T follicular helper cell (primary cell): ENCODE data around the gene HOXD12.
A peak's percentile ranks its signal among the peaks of the same experiment; 100 is the strongest.

Source experiments
- DNase-seq: peaks from one replicate; pipeline ENCODE4 v3.0.0-alpha.2; 2020; ENCODE audit warnings: low read depth

The HOXD12 gene

DNA sequence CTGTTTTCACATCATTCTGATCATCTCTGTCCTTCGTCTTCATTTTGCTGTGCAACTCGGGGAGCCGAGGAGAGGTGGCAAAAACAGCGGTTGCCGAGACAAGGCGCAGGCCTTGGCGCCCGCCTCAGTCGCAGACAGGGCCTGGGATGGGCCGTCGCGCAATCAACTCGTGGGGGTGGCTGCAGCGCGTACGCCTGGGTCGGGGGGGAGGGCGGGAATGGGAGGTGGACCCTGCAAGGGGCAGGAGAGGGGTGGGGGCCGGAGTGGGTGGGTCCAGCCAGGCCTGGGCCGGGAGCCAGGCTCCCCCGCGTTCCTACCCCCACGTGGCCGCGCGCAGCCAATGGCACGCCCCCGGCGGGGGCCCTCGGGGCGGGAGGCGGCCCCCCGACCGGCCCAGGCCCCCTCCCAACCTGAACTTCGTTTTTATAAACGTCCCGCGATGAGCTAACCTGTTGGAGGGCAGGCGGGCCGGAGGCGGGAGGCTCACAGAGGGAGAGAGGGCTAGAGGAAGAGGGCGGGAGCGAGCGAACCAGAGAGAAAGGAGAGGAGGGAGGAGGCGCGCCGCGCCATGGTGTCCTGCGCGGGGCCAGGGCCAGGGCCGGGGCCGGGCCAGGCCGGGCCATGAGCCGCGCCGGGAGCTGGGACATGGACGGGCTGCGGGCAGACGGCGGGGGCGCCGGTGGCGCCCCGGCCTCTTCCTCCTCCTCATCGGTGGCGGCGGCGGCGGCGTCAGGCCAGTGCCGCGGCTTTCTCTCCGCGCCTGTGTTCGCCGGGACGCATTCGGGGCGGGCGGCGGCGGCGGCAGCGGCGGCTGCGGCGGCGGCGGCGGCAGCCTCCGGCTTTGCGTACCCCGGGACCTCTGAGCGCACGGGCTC lies 7.1 kb upstream of the HOXD12 start, which contains the start of gene HOXD13:
Gene HOXD13 (plus strand): TSS at position 452 of the 875 bp plus-strand sequence. CDS start 170 bp downstream, at position 622.
- DNase-seq, result no peak

DNA sequence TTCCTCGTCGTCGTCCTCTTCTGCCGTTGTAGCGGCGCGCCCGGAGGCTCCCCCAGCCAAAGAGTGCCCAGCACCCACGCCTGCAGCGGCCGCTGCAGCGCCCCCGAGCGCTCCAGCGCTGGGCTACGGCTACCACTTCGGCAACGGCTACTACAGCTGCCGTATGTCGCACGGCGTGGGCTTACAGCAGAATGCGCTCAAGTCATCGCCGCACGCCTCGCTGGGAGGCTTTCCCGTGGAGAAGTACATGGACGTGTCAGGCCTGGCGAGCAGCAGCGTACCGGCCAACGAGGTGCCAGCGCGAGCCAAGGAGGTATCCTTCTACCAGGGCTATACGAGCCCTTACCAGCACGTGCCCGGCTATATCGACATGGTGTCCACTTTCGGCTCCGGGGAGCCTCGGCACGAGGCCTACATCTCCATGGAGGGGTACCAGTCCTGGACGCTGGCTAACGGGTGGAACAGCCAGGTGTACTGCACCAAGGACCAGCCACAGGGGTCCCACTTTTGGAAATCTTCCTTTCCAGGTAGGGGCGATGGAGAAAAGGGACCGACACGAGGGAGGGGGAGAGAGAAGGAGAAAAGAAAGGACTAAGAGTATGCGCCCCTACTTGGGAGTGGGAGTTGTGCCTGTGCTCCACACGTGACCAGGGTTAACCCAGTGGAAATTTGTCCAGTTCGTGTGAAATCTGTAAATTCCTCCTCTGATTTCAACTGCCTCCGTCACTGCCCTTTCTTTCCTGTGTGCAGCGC lies 6.3 kb upstream of the HOXD12 start:
- no peak for DNase-seq

DNA sequence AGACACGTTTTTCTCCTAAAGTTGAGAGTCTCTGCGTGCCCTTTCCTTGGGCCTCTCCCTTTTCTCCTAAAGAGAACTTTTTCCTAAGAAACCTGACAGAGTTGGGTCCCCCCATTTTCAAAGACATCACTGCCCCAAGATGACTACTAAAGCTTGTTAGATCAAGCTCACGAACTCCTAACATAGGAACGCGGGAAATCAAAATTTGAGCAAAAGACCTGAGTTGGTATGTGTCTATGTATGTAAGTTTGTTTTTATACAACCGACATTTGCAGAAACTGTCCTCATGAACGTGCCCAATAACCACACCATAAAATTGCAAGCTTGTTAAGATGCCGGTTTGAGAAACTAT lies 5.7 kb upstream of the HOXD12 start:
- DNase-seq, result no peak

DNA sequence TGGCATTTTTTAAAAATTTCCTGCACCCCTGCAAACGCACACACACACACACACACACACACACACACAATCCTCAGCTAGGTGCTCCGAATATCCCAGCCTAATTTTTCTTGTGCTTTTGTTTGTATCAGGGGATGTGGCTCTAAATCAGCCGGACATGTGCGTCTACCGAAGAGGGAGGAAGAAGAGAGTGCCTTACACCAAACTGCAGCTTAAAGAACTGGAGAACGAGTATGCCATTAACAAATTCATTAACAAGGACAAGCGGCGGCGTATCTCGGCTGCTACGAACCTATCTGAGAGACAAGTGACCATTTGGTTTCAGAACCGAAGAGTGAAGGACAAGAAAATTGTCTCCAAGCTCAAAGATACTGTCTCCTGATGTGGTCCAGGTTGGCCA lies 5.2 kb upstream of the HOXD12 start:
- no peak for DNase-seq

DNA sequence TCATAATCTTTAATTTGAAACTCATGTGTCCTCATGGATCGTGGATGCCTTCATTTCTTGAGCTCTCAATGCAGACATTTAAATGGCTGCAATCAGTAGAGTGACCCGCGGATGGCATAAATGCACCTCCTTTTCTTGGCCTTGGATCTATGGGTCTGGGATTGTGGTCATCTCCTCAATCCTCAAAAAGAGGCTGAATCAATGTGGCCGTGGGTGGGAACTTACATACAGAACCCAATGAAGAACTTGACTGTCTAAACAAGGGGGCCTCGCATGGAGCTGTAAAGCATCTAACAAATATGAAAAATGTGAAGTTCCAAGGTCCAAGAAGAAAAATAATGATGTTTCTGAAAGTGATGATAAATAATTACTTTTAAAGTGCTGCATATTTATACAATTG lies 4.2 kb upstream of the HOXD12 start:
- no peak for DNase-seq

DNA sequence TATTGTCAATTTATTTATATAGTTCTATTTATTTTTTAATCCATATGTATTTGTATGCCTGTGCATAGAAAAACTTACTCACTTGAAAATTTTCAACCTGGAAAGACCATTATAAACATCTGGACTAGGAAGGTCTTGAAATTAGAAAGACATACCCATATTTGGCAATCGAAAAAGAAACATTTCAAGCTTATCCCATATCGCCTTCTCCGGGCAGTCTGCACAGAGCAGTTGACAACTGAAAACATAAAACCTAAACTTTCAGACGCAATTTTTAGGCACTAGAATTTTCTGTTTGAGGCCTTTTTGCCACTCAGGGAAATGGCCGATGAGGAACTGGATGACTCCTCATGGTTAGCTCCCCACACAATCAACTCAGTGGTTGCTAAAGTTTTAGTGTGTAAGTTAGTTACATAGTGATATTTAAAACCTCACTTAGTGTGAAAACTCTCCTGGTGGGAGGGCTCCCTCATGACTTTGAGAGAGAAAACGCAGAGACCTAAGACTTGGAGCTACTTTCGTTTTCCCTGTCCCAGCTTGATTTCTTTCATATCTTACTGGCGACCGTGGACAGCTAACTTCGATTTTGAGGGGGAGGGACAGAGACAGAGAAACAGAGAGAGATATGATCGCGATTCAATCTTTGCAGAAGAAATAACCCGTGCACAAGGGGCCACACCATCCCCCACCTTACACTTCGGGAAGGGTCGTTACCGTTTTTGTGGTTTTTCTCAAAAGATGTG lies 3.2 kb upstream of the HOXD12 start:
- DNase-seq, result no peak

DNA sequence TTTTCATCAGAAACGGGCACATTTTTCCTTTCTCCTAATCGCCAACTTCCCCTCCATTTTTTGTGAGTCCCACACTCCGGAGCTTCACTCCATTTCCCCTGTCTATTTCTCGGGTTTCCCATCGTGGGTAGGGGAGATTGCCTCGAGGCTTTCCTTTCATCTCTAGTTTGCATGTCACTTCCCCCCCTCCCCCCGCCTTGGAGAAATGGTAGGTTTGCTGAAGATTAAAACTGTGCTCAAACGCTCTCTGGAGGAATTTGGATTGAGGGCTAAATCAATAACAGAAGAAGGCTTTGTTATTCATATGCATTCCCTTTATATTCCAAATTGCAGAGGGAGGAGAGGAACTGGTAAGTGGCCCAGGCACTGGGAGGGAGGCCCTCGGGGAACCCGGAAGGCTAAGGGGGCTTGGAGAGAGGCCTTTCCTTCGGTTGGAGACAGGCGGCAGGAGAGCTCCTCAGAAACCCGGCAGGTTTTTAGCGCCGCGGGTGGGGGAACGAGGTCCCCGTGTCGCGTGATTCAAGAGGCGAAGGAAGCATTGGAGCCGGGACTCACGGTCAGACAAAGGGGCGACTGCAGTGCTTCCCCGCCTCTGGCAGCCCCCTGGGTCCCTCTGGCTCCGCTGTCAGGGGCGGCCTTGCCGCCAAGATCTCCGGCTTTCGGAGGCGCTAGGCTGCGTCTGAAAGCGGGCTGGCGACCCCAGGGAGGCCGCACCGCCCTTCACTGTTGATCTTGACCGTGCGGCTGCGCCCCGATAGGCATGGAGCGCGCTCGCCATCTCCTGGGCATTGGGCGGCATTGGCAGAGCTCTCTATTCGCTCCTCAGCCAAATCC lies 2.4 kb upstream of the HOXD12 start:
- peak; percentile 38 for DNase-seq

DNA sequence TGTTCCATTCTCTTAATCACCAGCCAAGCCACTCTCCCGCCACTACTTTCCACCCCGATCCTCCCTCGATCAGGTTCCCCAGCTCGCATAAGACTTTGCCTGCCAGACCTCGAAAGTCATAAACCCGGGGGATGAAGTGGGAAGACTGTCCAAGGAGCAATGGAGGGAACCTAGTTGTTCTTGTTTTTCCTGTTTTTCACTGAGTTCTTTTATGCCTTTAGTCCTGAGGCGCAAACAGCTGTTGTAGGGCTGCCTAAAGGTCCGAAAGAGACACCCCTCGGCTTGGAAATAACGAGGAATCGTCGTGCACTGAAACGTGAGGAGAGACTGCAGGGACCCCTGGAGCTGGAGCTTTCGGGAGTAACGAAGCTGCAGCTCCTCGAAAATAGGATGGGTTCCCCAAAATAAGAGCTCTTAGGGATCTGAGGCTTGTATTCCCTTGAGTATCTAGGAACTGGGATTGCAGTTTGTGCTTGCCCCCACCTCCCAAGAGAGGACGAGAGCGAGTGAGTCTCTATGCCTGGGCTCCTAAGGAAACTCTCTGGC lies 1.7 kb upstream of the HOXD12 start:
- no peak for DNase-seq

DNA sequence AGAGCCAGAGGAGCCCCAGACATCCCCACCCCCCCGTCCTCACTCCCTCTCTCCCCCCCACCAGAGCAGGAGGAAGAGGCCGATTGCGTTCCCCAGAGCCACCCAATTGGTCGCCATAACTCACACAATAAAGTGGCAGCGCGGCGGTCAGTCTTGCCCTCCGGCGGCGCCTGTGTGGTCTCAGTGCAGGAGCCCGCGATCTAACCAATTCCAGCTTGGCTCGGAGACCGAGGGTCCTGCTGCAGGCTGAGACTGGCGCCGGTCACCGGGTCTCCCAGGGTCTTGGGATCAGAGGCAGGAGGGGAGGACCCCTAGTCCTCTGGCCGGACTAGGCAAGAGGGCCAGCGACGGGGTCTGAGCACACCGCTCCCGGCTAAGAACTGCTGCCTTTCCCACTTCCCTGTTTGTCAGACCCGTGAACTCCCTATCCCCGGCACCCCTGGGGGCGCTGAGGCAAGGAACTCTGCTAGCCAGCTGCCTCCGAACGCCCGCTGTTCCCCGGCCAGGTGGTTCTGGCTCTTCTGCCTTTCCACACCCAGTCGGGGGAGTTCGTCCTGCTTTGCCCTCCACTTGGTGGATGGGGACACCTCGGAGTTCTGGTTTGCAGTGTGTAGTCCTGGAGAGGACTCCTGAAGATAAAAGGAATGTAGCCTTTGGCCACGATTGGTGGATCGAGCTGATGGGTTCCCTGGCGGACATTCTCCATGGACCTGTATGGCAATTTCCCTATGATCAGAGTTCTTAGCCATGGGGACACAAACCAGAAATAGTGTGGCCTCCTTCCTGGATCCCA lies 1.0 kb upstream of the HOXD12 start:
- no peak for DNase-seq

DNA sequence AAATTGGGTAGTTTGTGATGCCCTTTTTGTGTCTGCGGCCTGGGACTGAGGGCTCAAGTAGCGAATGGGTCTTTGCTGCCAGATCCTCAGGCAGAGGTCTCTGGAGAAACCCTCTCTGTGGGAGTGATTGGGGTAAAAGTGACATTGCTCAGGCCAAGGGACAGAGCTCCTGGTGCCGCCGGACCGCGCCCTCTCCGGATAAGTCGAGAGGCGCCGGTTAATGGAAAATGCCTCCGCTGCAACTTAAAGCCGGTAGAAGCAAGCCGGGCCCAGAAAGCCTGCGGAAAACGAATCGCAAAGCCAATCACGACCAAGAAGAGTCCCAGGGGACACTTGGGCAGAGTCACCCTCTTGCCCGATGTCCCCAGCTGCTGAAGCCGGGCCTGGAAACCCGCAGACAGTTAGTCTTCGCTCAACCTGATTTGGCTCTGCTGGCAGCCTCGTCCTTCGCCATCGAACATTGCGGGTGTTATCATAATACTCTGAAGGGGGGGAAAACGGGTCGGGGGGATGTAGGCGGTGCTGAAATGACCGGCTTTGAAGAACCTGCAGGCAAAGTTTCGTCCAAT lies 352 bp upstream of the HOXD12 start:
- DNase-seq, result no peak

DNA sequence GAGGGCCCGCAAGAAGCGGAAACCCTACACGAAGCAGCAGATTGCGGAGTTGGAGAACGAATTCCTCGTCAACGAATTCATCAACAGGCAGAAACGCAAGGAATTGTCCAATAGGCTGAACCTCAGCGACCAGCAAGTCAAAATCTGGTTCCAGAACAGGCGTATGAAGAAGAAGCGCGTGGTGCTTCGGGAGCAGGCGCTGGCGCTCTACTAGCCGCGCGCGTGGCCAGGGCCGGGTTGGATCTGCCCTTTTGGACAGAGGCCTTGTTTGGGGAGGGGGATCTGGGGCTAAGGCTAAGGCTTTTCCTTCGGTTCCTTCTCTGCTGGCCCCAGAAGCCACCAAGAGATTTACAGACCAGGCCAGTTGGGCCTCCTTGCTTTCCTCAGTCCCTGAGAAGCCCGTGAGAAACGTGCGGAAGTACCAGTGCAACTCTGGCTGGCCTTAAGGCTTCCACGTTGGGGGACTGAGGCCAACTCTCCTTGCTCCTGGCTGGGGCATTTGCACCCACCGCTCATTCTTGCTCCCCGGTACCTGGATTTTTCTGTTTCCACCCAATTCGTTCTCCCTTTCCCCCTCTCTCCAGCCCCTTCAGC lies 1.0 kb downstream of the HOXD12 start:
- DNase-seq, result no peak

DNA sequence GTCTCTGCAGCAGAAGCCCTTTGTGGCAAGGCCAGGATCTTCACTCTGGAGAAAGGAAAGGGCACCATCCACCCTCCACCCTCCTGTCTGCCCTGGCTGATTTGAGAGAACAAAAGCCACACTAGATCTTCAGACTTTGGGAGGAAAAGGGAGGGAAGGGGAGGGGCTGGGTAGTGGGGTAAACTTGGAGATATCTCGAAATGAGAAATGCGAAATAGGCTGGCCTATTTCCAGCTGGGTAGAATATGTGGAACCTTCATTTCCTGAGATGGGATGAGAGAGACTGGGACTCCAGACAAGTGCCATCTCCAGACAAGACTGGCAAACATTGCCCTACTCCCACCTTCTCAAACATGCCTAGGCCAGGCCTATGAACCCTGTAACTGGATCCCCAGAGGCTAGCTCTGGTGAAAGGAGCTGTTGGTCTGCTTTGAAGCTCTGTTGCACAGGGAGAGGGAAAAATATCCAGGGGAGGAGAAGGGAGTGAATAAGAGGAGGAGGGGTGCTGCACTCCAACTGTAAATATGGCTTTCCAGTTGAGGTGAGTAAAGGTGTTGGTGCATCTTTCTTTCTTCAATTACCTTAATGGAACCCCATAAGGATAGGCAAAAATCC lies 1.7 kb downstream of the HOXD12 start:
- no peak for DNase-seq

DNA sequence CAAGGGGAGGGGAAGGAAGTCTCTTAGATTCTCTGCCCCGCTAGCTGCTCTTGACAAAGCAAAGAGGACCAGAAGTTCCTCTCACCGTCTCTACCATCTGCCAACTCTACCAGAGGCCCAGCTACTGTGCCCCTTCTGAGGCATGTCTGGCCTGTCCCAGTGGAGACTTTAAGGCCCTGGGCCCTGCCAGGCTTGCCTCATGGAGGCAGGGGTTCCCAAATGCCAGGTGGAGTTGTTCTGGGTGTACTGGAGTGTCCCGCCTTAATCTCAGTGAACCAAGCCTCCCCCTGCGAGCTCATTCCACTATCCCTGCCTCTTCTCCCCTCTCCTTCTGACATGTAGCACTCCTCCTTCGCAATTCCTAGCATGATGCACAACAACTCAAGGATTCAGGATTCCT lies 2.2 kb downstream of the HOXD12 start:
- no peak for DNase-seq

DNA sequence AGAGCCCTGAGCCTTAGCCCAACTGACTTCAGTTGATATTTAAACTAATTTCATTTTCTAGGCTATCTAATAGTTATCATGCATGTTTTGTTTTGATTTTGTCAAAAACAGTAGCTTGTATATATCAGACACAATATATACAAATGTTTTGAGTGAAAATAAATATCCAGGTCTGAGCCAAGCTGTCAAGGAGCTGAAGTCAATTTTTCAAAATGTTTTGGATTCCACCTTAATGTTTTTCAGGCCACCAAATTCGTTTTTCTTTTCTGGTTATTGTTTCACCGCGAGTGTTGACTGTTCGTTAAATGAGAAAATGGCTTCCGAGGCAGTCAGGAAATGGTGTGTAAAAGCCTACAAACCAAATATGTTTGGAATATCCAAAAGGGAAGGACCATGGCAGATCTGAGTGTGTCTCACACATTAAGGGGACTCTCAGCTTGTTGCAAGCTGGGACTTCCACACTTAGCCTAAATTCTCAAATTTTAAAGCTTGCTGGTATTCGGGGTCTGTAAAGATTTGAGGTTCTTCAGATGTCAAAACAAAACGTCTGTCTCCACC lies 2.8 kb downstream of the HOXD12 start:
- no peak for DNase-seq

DNA sequence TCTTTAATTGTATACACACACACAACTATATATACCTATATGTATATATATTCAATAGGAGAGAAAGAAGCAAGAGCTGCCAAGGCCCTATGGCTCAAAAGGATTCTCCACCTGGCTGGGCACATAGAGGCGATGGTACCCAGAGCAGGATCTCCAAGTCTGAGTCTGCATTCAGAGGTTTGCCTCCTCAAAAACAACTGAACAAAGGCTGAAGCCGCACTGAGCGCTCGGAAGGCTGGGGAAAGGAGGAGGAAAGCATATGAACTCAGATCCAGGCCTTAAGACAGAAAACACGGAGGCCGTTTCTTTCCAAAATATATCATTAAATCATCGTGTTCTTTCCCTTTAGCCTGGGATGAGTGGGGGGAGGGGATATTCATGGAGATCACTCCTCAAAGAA lies 3.6 kb downstream of the HOXD12 start:
- no peak for DNase-seq

DNA sequence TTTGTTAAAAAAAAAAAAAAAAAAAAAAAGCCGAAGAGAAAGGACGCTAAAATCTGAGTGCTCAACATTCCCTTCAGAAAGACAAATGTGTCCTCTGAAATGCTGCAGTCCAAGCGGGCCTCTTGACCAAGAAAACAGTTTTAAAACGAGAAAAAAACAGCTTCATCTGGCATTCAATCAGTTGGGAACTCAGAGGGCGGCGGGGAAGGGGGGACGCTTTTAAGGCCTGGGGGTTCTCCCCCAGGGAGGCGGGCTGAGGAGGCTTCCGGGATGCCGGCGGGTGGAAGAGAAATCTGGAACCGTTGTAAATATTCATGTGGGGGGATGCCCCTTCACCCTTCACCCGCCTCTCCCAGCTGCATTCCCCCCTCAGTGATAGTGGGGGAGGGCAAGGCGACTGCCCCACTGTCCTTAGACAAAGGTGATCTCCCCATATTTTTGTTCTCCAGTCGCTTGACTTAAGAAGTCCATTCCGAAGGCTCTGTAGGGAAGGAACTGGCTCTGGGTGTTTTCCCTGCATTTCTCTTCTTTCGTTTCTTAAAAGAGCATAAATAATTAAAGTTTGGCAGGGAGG lies 4.2 kb downstream of the HOXD12 start:
- no peak for DNase-seq

DNA sequence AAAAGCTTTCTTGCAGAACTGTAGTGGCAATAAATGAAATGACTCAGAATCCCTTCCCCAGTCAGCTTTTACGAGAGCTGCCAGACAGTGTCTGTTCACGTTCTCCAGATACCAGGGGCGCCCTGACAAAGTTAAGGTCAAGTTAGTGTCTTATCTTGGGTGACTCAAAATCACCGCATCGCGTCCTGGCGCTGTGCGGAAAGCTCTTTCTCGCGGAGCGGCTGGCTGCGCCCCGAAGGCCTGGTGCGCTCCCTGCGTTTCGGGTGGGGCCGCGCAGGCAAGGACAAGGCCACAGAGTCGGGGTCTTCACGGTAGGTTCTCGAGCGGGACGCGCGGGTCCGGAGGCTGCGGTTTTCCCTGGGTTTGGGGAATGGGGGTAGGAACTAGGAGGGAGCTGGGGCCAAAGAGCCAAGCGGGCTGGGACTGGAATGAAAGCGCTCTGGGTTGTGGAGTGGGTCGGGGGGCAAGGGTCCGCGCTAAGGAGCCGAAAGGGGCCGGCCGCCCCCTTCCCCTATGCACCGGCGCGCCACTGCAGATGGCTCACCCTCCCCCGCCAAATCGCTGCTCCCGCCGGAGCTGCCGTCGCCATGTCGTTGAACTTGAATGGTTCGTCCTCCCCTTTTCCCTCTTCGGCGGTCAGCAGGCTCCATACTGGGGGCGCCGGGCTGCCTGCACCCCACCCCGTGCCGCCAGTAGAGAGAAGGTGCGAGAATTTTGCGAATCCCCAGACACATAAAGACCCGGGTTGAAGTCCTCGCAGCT lies 4.9 kb downstream of the HOXD12 start:
- no peak for DNase-seq
